GM19468 (cell line): Measurements from ENCODE around the gene TESPA1.

Experiments
- ATAC-seq: cut with Tn5 transposase; IDR thresholded peaks from one replicate; pipeline ENCODE4 v1.9.1; 2021; ENCODE audit warnings: mild to moderate bottlenecking, moderate library complexity, moderate number of reproducible peaks; ENCODE audit not compliant: unreplicated experiment; ENCODE audit errors: extremely low read depth

Gene TESPA1, protein sequence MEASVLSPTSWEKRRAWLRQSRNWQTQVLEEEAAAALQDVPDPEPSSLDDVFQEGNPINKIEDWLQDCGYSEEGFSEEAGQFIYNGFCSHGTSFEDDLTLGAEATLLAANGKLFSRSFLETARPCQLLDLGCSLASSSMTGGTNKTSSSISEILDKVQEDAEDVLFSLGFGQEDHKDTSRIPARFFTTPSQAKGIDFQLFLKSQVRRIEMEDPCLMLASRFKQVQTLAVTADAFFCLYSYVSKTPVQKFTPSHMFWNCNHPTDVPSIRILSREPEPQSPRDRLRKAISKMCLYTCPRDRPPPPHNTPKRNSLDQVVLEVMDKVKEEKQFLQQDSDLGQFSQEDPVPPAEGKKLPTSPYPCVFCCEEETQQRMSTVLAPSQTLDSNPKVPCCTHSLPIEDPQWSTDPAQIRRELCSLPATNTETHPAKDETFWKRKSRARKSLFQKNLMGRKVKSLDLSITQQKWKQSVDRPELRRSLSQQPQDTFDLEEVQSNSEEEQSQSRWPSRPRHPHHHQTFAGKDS

DNA sequence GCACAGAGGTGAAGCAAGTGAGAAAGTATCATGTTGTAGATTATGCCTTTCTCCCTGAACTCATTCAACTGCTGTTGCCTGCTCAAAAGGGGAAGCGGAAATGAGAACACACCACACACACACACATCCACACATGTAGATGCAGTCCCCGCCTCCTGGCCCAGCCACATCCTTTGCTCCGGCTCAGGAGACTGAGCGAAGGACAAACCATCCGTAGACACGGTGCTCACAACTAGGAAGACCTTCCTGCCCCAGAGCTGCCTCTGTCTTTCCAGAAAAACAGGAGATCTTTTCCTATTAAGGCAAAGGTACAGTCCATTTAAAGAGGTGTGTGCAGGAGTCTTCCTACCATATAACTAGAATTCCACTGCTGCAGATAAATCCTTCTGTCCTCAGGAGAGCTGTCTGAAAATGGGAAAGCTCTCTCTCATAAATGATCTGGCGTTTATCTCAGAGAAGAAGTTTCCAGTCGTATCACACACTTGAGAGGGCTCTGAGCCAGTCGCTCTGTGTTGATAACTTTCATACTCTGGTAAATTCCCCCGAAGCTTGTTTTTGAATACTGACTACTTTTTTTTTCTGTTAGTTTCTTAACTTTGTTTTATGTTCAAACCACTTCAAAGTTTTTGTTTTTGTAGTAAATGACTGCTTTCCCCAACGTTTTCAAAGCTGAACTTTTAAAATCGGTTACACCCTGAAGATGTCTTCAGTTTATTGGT lies at the start of gene TESPA1:
TESPA1 (minus strand) TSS at position 105 of the 719 bp plus-strand sequence. CDS start 10,200 bp downstream, outside the sequence.
- peak; percentile 89 for ATAC-seq

DNA sequence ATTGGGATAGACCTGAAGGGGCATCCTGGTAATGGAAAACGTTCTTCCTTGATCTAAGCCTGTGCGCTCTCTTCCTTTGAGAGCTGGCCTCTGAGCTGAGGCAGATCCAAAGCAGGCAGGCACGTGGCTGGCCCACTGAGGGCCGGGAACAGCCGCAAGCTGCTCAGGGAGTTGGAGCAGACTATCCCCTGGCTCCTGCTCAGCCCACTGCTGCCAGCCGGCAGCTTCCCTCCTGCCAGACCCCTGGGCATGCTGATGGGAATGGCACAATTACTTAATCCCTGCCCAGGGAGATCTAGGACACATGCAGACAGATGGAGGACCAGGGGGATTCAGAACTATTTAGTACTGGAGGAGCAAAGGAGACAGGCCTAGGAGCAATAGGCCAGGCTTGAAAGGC lies 49.7 kb upstream of the TESPA1 start:
- no peak for ATAC-seq

DNA sequence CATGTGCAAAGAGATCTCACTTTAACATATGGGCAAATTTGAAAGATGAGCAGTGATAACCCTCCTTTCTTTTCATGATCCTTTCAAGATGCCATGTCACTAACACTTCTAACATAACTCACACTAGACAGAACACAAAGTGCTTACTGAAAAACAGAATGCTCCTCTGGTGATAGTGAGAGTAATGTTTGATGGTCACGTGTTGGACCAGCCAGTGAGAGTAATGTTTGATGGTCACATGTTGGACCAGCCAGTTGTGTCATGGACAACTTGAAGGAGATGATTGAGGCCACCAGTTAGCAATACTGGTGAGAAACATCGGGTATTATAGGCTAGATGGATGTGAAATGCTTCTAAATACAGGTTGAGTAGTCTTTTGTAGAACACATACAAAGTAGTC lies 40.9 kb upstream of the TESPA1 start:
- ATAC-seq: no peak

DNA sequence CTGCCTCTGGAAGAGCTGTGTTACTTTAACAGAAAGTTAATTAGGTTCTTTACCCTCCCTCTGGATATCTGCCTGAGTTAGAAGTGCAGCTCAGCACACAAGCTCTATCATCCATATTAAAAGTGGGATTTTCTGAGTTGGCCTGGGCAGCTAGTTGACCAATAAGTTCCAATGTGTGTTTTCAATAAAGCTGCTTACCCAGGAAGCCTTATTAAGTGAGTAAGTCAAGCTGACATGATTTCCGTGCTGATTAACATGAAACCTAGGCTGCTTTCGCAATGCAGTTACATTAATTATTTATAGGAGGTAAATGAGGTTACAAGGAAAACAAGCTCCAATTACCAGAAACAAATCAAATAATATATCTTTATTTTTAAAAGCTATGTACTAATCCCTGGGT lies 40.0 kb upstream of the TESPA1 start:
- ATAC-seq: no peak

DNA sequence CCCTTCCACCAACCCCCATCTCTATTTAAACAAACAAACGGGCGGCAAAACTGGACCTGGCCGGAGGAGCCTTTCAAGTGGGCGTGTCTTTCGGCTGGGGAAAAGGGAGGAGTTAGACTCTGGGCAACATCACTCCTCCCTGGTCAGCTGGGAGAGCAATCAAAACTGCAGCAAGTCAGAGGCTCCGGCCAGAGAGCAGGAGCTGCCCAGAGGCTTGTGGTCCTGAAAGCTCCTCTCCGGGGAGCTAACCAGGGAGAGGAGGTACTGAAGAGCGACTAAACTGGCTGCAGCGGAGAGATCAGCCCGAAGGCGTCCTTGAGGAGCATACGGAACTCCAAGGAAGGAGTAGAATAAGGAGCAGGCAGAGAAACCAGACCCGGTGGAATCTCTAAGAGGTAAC lies 35.2 kb upstream of the TESPA1 start, which contains the start of gene NEUROD4:
NEUROD4 (plus strand) TSS at position 191 of the 400 bp plus-strand sequence. CDS start 6,466 bp downstream, outside the sequence.
- no peak for ATAC-seq

DNA sequence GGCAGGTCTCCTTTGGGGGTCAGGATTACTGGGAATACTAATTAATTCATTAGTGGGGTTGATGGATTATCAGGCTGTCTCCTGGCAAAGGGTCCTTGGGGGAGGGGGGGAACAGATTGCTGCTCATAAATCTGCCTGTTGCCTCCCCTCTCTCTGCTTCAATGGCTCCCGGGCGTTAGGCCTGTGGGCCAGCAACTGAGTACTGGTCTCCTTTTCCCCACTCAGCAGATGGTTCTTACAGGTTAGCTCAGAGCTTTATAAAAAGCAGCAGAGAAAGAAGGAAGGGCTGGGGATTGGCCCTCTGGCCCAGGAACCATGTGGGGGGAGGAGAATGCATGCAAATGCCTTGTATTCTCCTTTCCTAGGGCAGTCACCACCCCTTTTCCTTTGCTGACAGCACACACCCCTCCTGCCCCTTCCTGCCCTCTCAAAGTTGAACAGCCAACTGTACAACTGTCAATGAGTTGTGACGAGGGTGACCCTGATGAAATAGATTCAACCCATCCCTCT lies 32.9 kb upstream of the TESPA1 start:
- ATAC-seq: no peak

DNA sequence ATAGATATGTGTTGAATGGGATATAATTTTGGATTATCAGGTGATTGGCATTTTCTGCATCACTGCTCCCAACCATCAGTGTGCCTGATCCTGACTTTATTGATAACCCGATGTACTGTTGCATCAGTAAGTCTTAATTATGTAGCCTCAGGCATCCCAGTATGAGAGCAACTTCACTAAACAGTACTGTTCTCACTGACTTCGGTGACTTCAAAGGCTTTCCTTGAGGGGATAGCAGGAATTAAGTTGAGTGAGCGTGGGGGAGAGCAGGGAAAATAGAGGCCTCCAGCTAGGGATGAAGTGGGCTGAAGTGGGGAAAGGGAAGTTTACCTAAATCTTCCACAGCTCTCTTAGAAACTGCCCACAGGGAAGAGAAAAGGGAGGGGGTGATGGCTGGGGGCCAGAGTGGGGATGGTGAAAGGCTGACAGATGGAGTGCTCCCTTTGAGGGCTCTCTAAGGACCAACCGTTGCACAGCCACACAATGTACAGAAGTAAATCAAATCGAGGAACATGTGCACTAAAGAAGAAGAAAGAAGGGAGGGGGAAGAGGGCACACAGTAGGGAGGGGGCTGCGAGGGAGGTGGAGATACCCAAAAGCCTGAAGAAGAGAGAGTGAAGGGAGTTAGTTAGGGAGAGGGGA lies 24.5 kb upstream of the TESPA1 start:
- ATAC-seq: no peak

DNA sequence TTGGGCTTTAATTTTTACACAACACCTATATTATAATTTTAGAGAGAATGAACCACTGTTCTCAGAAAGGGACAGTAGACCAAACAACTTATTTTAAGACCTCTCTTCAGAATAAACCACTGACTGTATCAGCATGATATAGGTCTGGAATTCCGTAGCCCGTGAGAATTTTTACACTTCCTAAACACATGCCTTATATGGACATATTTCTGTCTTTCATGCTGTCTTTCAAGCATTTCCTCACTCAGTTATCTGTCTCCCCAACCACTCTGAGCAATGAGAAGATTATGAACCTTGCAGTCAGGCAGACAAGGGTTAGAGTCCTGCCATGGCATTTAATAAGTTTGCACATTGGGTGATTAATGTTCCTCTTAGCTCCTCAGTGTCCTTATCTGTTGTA lies 17.8 kb upstream of the TESPA1 start:
- no peak for ATAC-seq

DNA sequence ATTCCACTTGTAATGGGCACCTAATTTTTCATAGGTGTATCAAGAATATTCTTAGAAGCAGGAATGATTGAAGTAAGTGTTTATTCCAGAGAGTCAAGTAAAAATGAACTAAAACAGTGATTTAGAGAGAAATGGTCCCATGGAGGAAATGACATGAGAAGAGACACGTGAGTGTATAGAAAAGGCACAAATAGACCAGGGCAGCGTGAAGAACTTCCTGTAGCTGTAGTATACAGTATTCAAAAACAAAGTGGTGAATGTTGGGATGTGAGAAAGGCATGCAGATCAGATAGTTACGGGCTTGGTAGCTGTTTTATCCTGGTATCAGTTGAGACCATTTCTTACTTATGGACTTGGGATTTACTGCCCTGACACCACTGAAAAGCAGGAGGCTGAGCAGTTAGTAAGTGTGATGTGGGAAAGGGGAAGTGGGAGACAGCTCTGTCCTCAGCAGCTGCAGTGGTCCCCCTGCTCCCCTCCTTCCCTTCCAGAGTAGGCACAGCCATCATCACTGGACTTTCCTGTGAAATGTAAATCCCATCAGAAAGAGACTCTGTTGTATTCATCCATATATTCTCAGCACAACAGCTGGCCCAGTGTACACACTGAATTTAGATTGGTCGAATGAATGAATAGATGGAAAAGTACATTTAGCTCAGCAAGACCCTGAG lies 16.8 kb upstream of the TESPA1 start:
- no peak for ATAC-seq

DNA sequence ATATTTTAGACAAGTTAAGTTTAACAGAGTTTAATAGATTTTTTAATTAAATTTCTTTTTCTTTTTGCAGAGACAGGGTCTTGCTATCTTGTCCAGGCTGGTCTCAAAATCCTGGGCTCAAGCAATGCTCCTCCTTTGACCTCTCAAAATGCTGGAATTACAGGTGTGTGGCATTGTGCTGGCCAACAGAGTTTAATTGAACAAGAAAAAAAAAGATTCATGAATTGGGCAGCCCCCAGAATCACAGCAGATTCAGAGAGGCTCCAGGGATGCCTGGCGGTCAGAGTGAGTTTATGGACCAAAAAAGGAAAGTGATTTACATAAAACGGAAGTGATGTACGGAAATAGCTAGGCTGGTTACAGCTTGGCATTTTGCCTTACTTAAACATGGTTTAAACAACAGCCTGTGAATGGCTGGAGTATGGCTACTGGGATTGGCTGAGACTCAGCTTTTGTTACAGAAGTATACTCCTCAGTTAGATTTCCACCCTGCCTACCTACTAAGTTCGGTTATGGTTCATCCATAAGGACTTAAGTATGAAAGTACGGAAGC lies 14.5 kb upstream of the TESPA1 start:
- ATAC-seq: no peak

DNA sequence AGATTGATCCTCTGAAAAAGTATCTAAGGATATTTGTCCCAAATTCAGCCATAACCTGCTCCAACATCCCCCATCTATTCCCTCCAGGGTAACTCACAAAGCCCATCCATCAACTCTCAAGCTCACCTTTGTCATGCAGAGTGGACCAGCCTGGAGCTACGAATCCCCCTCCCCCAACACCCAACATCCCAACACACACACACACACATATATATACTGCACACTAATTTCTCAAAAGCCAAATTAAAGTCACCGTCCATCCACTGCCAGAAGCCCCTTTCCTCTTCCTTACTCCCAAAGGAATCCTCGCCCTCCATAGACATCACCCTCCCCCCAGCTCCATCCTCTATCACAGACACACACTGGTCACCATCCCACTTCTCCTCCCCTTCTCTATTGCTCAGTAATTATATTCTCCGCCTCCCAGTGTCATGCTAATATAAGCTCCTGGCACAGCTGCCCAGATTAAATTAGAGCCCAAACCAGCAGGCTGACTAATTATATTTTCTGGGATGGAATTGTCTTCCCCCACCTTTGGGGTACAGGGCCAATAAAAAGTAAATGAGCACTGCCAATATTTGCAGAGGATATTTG lies 13.5 kb upstream of the TESPA1 start:
- no peak for ATAC-seq

DNA sequence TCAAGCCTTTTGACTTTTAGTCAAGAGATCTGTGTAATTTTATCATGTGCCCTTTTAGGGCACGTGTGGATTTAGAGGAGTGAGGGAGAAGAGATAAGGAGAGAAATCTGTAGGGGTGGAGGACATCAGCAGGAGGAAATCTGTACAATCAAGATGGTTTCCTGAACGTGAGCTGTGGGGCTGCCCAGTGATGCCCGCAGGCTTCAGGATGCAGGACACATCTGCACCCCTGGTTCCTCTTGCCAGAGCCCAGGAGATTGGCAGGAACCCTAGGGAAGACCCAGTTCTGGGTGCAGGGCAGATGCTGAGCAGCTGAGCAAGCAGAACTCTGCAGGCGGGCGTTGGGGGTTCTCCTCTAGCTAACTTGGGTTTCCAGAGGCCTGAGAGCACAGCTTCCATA lies 11.6 kb upstream of the TESPA1 start:
- no peak for ATAC-seq

DNA sequence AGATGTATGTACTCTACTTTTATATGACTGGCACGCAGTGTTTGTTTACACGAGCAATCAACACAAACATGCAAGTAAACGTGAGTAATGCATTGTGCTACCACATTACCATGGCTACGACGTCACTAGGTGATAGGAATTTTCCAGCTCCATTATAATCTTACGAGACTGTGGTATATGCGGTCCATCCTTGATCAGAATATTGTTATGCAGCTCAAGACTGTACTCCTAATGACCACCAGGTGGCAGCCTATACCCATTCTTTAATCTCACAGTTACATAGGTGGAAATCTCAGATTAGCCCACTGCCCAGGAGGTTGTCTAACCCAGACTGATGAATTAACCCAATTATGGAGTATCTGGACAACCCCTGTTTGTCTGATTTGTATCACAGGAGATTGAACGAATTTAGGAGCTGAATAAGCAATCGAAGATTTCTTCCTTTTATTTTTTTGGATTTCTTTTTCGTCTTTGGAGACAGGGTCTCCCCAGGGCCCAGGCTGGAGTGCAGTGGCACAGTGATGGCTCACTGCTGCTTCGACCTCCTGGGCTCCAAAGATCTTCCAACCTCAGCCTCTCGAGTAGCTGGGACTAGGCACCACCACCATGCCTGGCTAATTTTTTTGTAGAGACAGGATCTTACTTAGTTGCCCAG lies 8.7 kb upstream of the TESPA1 start:
- no peak for ATAC-seq

DNA sequence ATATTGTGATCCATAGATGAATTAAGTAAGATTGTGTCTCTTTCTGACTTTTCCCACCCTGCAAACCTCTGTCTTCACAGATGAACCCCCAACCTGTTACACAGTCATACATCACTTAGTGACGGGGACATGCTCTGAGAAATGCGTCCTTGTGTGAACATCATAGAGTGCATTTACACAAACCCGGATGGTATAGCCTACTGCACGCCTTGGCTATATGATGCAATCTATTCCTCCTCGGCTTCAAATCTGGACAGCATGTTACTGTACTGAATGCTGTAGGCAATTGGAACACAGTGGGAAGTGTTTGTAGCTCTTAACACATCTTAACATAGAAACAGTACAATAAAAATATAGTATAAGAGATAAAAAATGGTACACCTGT lies 7.4 kb upstream of the TESPA1 start:
- peak; percentile 31 for ATAC-seq

DNA sequence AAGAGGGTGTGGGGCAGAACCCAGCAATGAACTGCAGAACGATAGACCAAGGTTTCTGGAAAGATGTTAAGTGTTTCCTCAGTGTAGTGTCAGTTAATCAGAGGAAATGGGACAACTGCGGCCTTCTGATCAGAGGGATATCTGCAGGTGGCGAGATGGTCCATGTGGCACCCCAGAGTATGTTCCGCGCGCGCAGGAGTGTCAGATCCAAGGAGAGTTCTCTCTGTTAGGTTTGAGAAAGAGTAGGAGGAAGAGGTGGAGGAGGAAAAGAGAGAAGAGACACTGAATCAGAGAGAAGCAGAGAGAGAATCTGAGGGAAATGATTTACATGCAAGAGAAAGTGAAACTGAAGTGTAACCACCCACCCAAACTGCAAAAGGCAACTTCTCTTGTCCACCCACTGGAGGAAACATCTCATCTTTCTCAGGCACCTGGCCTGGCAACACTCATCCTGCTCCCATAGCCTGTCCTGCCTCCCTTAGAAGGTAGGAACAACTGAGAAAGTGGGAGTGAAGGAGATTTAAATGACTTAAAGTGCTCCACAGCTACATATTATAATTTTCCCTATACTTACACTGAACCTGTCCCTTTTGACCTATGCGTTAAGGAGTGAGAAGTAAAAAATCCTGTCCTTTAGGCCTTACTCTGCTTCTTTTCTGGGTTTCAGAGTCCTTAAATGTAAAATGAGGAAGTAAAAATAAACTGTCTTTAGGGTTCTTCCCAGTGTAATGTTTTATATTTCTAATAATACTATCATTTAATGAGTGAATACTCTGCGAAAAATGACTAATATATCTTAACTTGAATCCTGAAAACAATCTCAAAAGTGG lies 6.8 kb upstream of the TESPA1 start:
- ATAC-seq: peak; percentile 47

DNA sequence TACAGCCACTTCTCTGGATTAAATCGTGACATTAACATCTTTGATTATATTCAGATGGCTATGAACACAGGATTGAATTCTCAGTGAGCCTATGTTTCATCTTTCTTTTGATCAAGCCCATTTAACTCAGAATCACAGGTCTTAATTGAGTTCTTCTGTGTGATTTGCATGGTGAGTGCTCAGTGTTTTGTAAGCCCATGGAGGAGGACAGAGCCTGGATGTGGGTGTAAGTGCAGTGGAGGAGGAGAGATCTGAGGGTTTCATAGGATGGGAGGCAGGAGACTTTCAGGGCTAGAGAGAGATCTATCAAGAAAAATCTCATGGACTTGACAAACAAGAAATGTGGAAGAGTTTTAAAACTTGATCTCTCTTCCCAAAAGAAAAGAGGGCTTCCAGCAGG lies 5.3 kb upstream of the TESPA1 start:
- ATAC-seq: no peak

DNA sequence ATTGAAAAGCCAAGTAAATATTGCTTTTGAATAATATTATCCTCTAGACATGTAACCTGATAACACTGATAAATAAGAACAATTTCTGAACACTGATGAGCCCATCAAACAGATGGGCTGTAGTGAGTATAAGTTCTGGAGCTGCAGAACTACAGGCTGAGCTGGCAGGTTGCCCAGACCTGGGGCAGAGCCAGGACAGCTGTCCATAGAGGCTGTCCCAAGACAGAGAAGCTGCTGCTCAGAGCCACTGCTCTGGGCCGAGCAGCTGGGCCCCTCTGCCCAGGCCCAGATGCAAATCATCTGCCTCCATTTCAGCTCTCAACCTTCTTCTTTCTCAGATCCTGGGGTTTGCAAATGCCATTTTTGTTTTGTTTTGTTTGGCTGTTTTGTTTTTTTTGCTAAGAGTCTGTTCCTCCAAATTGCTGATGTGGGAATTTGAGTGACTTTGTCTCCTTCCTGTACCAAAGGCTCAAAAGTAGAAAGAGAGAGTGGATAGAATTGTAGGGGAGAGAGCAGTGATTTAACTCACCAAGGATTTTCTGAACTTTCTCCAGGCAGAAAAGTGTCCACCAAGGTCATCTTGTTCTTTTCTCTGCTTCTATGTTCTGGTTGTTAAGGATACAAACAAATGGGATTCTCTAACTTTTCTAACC lies 4.0 kb upstream of the TESPA1 start:
- peak; percentile 14 for ATAC-seq
